ENCODE data around the gene DIP2A.

DIP2A gene

DNA sequence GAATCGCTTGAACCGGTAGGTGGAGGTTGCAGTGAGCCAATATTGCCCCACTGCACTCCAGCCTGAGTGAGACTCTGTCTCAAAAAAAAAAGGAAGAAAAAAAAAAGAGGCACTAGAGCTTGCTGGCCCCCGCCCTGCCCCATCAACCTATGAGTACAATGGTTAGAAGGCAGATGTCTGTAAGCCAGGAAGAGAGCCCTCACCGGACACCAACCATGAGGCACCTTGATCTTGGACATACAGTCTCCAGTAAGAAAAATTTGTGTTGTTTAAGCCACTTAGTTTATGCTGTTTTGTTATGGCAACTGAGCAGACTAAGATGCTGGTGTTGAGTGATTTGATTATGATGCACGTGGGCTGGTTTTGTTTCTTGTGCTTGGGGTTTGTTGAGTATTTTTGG is 34.2 kb downstream of the DIP2A start:
- H2BK15ac ChIP-seq (ENCODE audit: low read length) = no peak overlapping the region
- no peak overlapping the region for H3K4me2 ChIP-seq (ENCODE audit: insufficient read depth, low read length, poor library complexity, severe bottlenecking)
- H2BK5ac ChIP-seq (ENCODE audit: low read length) = no peak overlapping the region
- H2BK120ac ChIP-seq (ENCODE audit: low read depth, low read length) = no peak overlapping the region
- peaks cover 8 to 98% of the 10 kb centered on the region in 2 donors for H3K36me3 ChIP-seq (replicated peaks in 1 of 2; ENCODE audit: control insufficient read depth in 2 of 2, insufficient read depth in 2 of 2, low read length in 2 of 2)
- H3K9me3 ChIP-seq (replicated peaks in 1 of 2; ENCODE audit: control insufficient read depth in 2 of 2, insufficient read depth in 1 of 2, low read depth in 1 of 2, low read length in 2 of 2) = peaks cover 0 to 23% of the 10 kb centered on the region in 2 donors
- H4K8ac ChIP-seq (ENCODE audit: low read depth, low read length) = no peak overlapping the region
- no peak for DNase-seq (ENCODE audit: low spot score)
- H3K27ac ChIP-seq (replicated peaks; ENCODE audit: low read length) = no peak overlapping the region
- H4K91ac ChIP-seq (ENCODE audit: low read depth, low read length, poor library complexity) = no peak overlapping the region
- no peak overlapping the region for H3K18ac ChIP-seq (ENCODE audit: low read length)
- H3K9ac ChIP-seq (ENCODE audit: low read depth, low read length, poor library complexity) = no peak overlapping the region
- no peak overlapping the region for H3K23ac ChIP-seq (ENCODE audit: low read depth, low read length, poor library complexity)
- H2AFZ ChIP-seq (ENCODE audit: low read length) = no peak overlapping the region
- H3K27me3 ChIP-seq (ENCODE audit: control insufficient read depth in 3 of 3, insufficient read depth in 3 of 3, low read depth in 1 of 3, low read length in 3 of 3) = no peaks in the 10 kb centered on the region
- H3K79me1 ChIP-seq (ENCODE audit: low read depth, low read length) = peaks cover 3% of the 10 kb centered on the region
- H2BK12ac ChIP-seq (ENCODE audit: low read length) = no peak overlapping the region
- no CpG with 5 or more reads among the region's 5 CpGs for WGBS, 2 donors (ENCODE audit: extremely low coverage in 2 of 2, insufficient read length in 2 of 2, insufficient replicate concordance in 1 of 2)
- no peak overlapping the region for H2AK5ac ChIP-seq (ENCODE audit: low read depth, low read length)
- no peak overlapping the region for H3K14ac ChIP-seq (ENCODE audit: low read length)
- no peaks in the 10 kb centered on the region for H3K4me1 ChIP-seq (ENCODE audit: control insufficient read depth in 2 of 2, insufficient read depth in 1 of 2, low read depth in 1 of 2, low read length in 2 of 2)
- no peak overlapping the region for H3K4me3 ChIP-seq (ENCODE audit: low read length in 2 of 2)
- H3K4ac ChIP-seq (ENCODE audit: low read length) = no peak overlapping the region

DNA sequence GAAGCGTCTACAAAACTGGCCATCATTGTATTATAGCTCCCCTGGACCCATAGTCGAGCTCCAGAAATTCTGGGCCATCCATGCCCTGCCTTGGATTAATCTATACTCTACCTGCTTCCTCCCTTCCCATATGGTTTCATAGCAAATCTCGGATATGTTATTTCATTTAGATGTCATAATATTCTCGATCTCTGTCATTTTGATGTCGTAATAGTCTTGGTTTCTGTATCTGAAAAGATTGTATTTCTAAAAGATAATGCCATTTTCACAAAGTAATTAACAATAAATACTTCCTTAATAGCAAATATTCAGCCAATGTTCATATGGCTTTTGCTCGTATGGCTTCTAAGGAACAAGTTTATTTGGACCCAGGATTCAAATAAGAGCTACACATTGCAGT is 35.1 kb downstream of the DIP2A start:
- H3K36me3 ChIP-seq (replicated peaks in 1 of 2; ENCODE audit: control insufficient read depth in 2 of 2, insufficient read depth in 2 of 2, low read length in 2 of 2) = peaks cover 17 to 98% of the 10 kb centered on the region in 2 donors
- H3K27ac ChIP-seq (replicated peaks; ENCODE audit: low read length) = no peak overlapping the region
- no peak overlapping the region for H2BK12ac ChIP-seq (ENCODE audit: low read length)
- H3K9ac ChIP-seq (ENCODE audit: low read depth, low read length, poor library complexity) = no peak overlapping the region
- H2AFZ ChIP-seq (ENCODE audit: low read length) = no peak overlapping the region
- H4K8ac ChIP-seq (ENCODE audit: low read depth, low read length) = no peak overlapping the region
- no peak overlapping the region for H2BK120ac ChIP-seq (ENCODE audit: low read depth, low read length)
- no peak overlapping the region for H3K23ac ChIP-seq (ENCODE audit: low read depth, low read length, poor library complexity)
- H3K4ac ChIP-seq (ENCODE audit: low read length) = no peak overlapping the region
- H3K18ac ChIP-seq (ENCODE audit: low read length) = no peak overlapping the region
- no peak overlapping the region for H2AK5ac ChIP-seq (ENCODE audit: low read depth, low read length)
- WGBS, 2 donors (ENCODE audit: extremely low coverage in 2 of 2, insufficient read length in 2 of 2, insufficient replicate concordance in 1 of 2) = no CpG with 5 or more reads among the region's 6 CpGs
- H3K4me1 ChIP-seq (ENCODE audit: control insufficient read depth in 2 of 2, insufficient read depth in 1 of 2, low read depth in 1 of 2, low read length in 2 of 2) = no peaks in the 10 kb centered on the region
- no peak overlapping the region for H3K14ac ChIP-seq (ENCODE audit: low read length)
- peaks cover 0 to 23% of the 10 kb centered on the region in 2 donors for H3K9me3 ChIP-seq (replicated peaks in 1 of 2; ENCODE audit: control insufficient read depth in 2 of 2, insufficient read depth in 1 of 2, low read depth in 1 of 2, low read length in 2 of 2)
- no peak overlapping the region for H2BK15ac ChIP-seq (ENCODE audit: low read length)
- H4K91ac ChIP-seq (ENCODE audit: low read depth, low read length, poor library complexity) = no peak overlapping the region
- H2BK5ac ChIP-seq (ENCODE audit: low read length) = no peak overlapping the region
- H3K4me3 ChIP-seq (ENCODE audit: low read length in 2 of 2) = no peak overlapping the region
- no peak overlapping the region for H3K4me2 ChIP-seq (ENCODE audit: insufficient read depth, low read length, poor library complexity, severe bottlenecking)
- H3K27me3 ChIP-seq (ENCODE audit: control insufficient read depth in 3 of 3, insufficient read depth in 3 of 3, low read depth in 1 of 3, low read length in 3 of 3) = no peaks in the 10 kb centered on the region
- DNase-seq (ENCODE audit: low spot score) = no peak
- peaks cover 3% of the 10 kb centered on the region for H3K79me1 ChIP-seq (ENCODE audit: low read depth, low read length)

DNA sequence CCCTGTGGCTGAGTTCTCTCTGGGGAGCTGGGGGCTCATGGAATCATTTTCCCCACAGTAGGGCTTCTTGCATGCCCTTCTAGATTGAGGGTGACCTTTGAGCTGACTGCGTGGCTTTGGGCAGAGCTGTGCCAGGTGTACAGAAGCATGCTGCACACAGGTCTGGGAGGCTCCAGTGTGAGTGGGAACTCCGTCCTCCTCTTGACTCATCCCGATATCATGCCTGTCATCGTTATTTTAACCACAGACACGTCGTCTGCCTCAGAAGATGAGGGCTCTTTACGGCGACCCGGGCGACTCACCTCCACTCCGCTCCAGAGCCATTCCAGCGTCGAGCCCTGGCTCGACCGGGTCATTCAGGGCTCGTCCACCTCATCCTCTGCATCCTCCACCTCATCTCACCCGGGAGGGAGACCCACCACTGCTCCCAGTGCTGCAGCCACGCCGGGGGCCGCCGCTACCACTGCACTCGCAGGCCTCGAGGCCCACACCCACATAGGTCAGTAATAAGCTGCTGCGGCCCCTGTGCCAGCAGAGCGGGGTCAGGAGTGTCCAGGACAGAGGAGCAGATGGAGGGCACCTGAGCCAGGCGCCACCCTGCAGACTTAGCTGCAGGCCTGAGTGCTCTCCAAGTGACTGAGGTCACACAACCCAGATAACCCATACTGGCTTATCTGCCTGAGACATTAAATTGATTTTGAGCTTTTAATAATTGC is 39.8 kb downstream of the DIP2A start:
- Histone ChIP-seq H3K18ac (ENCODE audit: low read length) (peak overlapping the region; percentile 30), H3K4me3 (ENCODE audit: low read length in 2 of 2) (no peak overlapping the region), H4K8ac (ENCODE audit: low read depth, low read length) (no peak overlapping the region), H3K79me1 (ENCODE audit: low read depth, low read length) (no peaks in the 10 kb centered on the region), H3K23ac (ENCODE audit: low read depth, low read length, poor library complexity) (peak overlapping the region; percentile 13), H2AK5ac (ENCODE audit: low read depth, low read length) (no peak overlapping the region), H3K4me1 (ENCODE audit: control insufficient read depth in 2 of 2, insufficient read depth in 1 of 2, low read depth in 1 of 2, low read length in 2 of 2) (no peaks in the 10 kb centered on the region), H3K4me2 (ENCODE audit: insufficient read depth, low read length, poor library complexity, severe bottlenecking) (no peak overlapping the region), H3K4ac (ENCODE audit: low read length) (no peak overlapping the region), H3K9ac (ENCODE audit: low read depth, low read length, poor library complexity) (no peak overlapping the region), H2BK12ac (ENCODE audit: low read length) (no peak overlapping the region), H3K14ac (ENCODE audit: low read length) (no peak overlapping the region), H2BK120ac (ENCODE audit: low read depth, low read length) (no peak overlapping the region), H3K36me3 (replicated peaks in 1 of 2; ENCODE audit: control insufficient read depth in 2 of 2, insufficient read depth in 2 of 2, low read length in 2 of 2) (peaks cover 20 to 96% of the 10 kb centered on the region in 2 donors), H3K9me3 (replicated peaks in 1 of 2; ENCODE audit: control insufficient read depth in 2 of 2, insufficient read depth in 1 of 2, low read depth in 1 of 2, low read length in 2 of 2) (peaks cover 0 to 3% of the 10 kb centered on the region in 2 donors), H4K91ac (ENCODE audit: low read depth, low read length, poor library complexity) (no peak overlapping the region), H2AFZ (ENCODE audit: low read length) (no peak overlapping the region), H3K27ac (replicated peaks; ENCODE audit: low read length) (no peak overlapping the region), H2BK15ac (ENCODE audit: low read length) (no peak overlapping the region), H3K27me3 (ENCODE audit: control insufficient read depth in 3 of 3, insufficient read depth in 3 of 3, low read depth in 1 of 3, low read length in 3 of 3) (no peaks in the 10 kb centered on the region), H2BK5ac (ENCODE audit: low read length) (no peak overlapping the region)
- no peak for DNase-seq (ENCODE audit: low spot score)
- WGBS, 2 donors (ENCODE audit: extremely low coverage in 2 of 2, insufficient read length in 2 of 2, insufficient replicate concordance in 1 of 2) = no CpG with 5 or more reads among the region's 26 CpGs

DNA sequence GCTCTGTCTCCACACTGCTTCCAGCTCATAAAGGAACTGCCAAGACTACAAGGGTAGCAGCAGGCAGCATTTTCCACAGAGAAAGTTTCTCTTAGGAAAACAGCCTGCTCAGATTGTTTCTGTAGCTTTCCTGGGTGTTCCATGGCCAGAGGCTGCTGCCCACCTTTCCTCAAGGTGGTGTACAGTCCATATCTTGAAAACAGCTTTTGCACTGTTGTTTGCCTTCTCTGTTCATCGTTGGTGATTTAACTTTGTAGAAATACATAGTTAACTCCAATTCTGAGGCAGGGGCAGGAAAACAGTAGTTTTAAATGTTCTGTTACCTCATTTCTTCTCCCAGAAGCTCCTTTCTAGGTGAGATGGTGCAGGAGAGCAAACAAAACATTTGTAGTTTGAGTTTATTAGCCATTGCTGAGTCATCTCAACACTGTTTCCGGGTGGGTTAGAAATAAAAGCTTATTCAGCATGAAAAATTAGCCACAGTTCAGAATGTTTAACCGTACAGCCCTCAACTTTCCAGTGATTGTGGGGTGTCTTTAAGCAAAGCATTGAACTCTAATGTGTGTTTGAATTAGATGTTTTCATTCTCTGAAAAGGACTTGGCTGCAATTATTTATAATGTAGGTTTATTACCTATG is 41.7 kb downstream of the DIP2A start:
- H3K4me2 ChIP-seq (ENCODE audit: insufficient read depth, low read length, poor library complexity, severe bottlenecking) = no peak overlapping the region
- no peak overlapping the region for H3K4ac ChIP-seq (ENCODE audit: low read length)
- peaks cover 28 to 94% of the 10 kb centered on the region in 2 donors for H3K36me3 ChIP-seq (replicated peaks in 1 of 2; ENCODE audit: control insufficient read depth in 2 of 2, insufficient read depth in 2 of 2, low read length in 2 of 2)
- no peaks in the 10 kb centered on the region for H3K4me1 ChIP-seq (ENCODE audit: control insufficient read depth in 2 of 2, insufficient read depth in 1 of 2, low read depth in 1 of 2, low read length in 2 of 2)
- no peak for DNase-seq (ENCODE audit: low spot score)
- H4K8ac ChIP-seq (ENCODE audit: low read depth, low read length) = no peak overlapping the region
- no peak overlapping the region for H3K18ac ChIP-seq (ENCODE audit: low read length)
- no peaks in the 10 kb centered on the region for H3K9me3 ChIP-seq (replicated peaks in 1 of 2; ENCODE audit: control insufficient read depth in 2 of 2, insufficient read depth in 1 of 2, low read depth in 1 of 2, low read length in 2 of 2)
- no peak overlapping the region for H3K4me3 ChIP-seq (ENCODE audit: low read length in 2 of 2)
- no peaks in the 10 kb centered on the region for H3K79me1 ChIP-seq (ENCODE audit: low read depth, low read length)
- no peak overlapping the region for H4K91ac ChIP-seq (ENCODE audit: low read depth, low read length, poor library complexity)
- no peak overlapping the region for H3K23ac ChIP-seq (ENCODE audit: low read depth, low read length, poor library complexity)
- no peak overlapping the region for H2AFZ ChIP-seq (ENCODE audit: low read length)
- H3K9ac ChIP-seq (ENCODE audit: low read depth, low read length, poor library complexity) = no peak overlapping the region
- no peak overlapping the region for H3K14ac ChIP-seq (ENCODE audit: low read length)
- H2BK120ac ChIP-seq (ENCODE audit: low read depth, low read length) = no peak overlapping the region
- no peaks in the 10 kb centered on the region for H3K27me3 ChIP-seq (ENCODE audit: control insufficient read depth in 3 of 3, insufficient read depth in 3 of 3, low read depth in 1 of 3, low read length in 3 of 3)
- WGBS, 2 donors (ENCODE audit: extremely low coverage in 2 of 2, insufficient read length in 2 of 2, insufficient replicate concordance in 1 of 2) = no CpG with 5 or more reads among the region's 3 CpGs
- H2BK12ac ChIP-seq (ENCODE audit: low read length) = no peak overlapping the region
- no peak overlapping the region for H3K27ac ChIP-seq (replicated peaks; ENCODE audit: low read length)
- H2BK15ac ChIP-seq (ENCODE audit: low read length) = no peak overlapping the region
- no peak overlapping the region for H2AK5ac ChIP-seq (ENCODE audit: low read depth, low read length)
- H2BK5ac ChIP-seq (ENCODE audit: low read length) = no peak overlapping the region

Measured in neuronal stem cell (in vitro differentiated cells).